Prostate gland (tissue), 2 donors: ENCODE data around the gene SINHCAF.

Experiments used
- POLR2A ChIP-seq: fragments of 450-650 bp; IDR thresholded peaks from one replicate; pipeline ENCODE4 v1.6.1; 2016; ENCODE audit warnings: antibody characterized with exemption, mild to moderate bottlenecking
- TF ChIP-seq, protein P1 (sequence below), 4 experiments: fragments of 200-600 bp in 2 of 4; fragments of 450-650 bp in 2 of 4; sonication (generic) in 2 of 4; IDR thresholded peaks; 1 replicate in 3 of 4; 2 replicates in 1 of 4; pipeline ENCODE4 v1.5.1; 2016 to 2019; ENCODE audit warnings: antibody characterized with exemption in 4 of 4, mild to moderate bottlenecking in 2 of 4, moderate library complexity in 2 of 4

DNA sequence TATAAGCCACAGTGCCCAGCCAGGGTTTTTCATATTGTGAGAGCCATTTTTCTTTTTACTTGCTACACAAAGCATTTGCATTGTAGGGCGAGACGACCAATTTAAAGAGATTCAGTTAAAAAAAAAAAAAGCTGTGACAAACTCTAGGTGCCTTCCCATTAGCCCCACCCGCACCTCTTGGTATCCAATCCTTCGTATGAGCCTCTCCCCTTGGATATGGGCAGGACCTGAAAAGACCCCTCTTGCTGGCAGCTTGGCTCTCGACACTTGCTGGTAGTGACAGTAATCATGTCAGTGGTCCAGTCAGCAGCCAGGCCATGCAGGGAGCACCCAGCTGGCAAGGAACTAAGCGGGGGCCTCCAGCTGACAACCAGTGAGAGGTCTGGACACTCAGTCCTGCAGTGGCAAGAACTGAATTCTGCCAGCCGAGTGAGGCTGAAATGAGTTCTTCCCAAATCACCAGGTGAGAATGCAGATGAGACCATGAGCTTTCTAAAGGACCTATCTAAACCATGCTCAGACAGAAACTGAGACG is 46.5 kb downstream of the SINHCAF start:
- TF ChIP-seq, protein P1, sequence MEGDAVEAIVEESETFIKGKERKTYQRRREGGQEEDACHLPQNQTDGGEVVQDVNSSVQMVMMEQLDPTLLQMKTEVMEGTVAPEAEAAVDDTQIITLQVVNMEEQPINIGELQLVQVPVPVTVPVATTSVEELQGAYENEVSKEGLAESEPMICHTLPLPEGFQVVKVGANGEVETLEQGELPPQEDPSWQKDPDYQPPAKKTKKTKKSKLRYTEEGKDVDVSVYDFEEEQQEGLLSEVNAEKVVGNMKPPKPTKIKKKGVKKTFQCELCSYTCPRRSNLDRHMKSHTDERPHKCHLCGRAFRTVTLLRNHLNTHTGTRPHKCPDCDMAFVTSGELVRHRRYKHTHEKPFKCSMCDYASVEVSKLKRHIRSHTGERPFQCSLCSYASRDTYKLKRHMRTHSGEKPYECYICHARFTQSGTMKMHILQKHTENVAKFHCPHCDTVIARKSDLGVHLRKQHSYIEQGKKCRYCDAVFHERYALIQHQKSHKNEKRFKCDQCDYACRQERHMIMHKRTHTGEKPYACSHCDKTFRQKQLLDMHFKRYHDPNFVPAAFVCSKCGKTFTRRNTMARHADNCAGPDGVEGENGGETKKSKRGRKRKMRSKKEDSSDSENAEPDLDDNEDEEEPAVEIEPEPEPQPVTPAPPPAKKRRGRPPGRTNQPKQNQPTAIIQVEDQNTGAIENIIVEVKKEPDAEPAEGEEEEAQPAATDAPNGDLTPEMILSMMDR (IDR thresholded peaks at IDR 0.05), result no peak
- TF ChIP-seq POLR2A, result no peak
